Measurements from ENCODE around the gene PDCD10. TPM values are rescaled to one million over a fixed set of nuclear protein-coding genes. Genes with fewer than 3 reads are reported as not detected.

PDCD10 gene
- total RNA-seq, 3 donors from 2014 or later: 68.2 to 69.5 (median 68.4) TPM

DNA sequence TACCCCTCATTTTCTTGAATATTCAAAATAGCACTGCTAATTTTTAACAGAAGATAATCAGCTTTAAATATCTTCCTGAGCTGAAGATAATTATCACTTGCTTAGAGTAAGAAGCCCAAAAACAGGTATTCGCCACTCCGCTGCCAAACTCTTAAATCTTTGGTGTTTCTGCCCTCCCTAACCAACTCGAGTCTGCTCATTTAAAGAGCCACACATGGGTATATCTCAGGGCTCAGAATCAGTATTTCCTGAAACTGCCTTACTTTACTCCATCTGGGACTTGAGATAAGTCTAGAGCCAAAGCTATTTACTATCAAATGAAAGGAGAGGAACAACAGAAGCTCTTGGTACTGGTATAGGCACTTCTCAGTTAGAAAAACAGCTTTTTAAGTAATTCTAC, 10.8 kb downstream of the PDCD10 start:
- Mint-ChIP-seq H3K9me3 (no peaks in the 10 kb centered on the region), H3K4me1 (ENCODE audit: low read depth) (peaks cover 62% of the 10 kb centered on the region), H3K4me3 (no peak overlapping the region), H3K36me3 (ENCODE audit: insufficient read depth) (peaks cover 25% of the 10 kb centered on the region), H3K27me3 (ENCODE audit: low read depth) (no peaks in the 10 kb centered on the region)
- ATAC-seq: no peak
- no peak for DNase-seq

DNA sequence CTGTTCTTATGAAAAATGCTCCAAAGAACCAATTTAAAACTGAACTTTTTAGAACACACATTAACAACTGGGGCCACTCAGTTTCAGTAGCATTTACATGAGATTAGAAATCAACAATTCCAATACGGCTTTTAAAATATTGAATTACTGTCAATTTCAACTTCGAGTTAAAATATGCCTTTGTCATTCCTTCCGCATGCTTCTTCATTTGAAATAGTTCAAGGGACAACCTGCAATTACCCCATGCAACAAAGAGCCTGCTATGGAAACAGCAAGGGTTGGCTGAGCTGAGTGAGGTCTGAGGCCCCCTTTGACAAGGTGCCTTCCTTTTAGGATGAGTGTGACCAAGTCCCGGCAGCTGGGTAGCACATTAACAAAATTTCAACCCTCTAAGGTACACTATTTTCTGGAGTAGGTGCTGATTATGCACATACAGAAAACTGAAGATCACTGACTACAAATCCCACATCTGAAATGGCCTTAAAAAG, 11.6 kb downstream of the PDCD10 start:
- DNase-seq: no peak
- Mint-ChIP-seq H3K27me3 (ENCODE audit: low read depth) (no peaks in the 10 kb centered on the region), H3K36me3 (ENCODE audit: insufficient read depth) (peaks cover 33% of the 10 kb centered on the region), H3K9me3 (no peaks in the 10 kb centered on the region), H3K4me1 (ENCODE audit: low read depth) (peaks cover 58% of the 10 kb centered on the region), H3K4me3 (no peak overlapping the region)
- no peak for ATAC-seq

DNA sequence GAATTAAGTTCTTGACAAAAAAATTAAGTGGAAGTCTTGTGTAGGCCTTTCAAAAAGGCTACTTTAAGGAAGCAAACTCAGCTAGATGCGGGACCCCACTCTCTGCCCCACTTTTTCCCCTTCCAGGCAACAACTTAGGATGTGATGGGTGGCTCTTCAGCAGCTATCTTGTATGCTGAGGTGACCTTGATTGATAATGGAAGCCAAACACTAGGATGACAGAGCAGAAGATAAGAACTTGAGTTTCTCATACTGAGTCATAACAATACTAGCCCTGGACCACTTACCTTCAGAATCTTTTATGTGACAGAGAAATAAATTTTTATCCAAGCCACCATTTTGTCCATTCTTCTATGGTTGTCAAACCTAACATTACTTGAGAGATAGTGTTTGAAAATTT, 16.1 kb downstream of the PDCD10 start:
- Mint-ChIP-seq H3K9me3 (no peaks in the 10 kb centered on the region), H3K36me3 (ENCODE audit: insufficient read depth) (peaks cover 57% of the 10 kb centered on the region), H3K4me1 (ENCODE audit: low read depth) (peaks cover 54% of the 10 kb centered on the region), H3K4me3 (no peak overlapping the region), H3K27me3 (ENCODE audit: low read depth) (no peaks in the 10 kb centered on the region)
- no peak for ATAC-seq
- DNase-seq: no peak

DNA sequence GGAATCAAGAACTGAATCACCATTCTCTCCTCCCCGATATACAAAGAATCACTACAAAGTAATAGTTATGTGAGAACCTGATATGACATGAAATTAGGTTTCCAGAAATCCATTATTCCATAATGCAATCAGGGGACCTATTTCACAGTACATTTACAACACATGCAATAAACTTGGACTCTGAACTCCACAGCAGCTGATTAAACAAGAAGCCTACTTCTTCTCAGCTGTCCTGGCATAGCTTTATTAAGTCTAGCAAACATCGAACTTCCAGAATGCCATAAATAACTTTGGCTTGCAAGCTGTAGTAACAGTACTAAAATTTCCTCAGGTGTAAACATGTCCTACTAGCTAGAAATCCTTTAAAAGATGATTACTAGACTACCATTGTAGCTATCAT, 17.8 kb downstream of the PDCD10 start:
- ATAC-seq (no peak), DNase-seq (no peak)
- H3K4me3 Mint-ChIP-seq: no peak overlapping the region
- peaks cover 59% of the 10 kb centered on the region for H3K36me3 Mint-ChIP-seq (ENCODE audit: insufficient read depth)
- peaks cover 61% of the 10 kb centered on the region for H3K4me1 Mint-ChIP-seq (ENCODE audit: low read depth)
- H3K27me3 Mint-ChIP-seq (ENCODE audit: low read depth): no peaks in the 10 kb centered on the region
- H3K9me3 Mint-ChIP-seq: no peaks in the 10 kb centered on the region

DNA sequence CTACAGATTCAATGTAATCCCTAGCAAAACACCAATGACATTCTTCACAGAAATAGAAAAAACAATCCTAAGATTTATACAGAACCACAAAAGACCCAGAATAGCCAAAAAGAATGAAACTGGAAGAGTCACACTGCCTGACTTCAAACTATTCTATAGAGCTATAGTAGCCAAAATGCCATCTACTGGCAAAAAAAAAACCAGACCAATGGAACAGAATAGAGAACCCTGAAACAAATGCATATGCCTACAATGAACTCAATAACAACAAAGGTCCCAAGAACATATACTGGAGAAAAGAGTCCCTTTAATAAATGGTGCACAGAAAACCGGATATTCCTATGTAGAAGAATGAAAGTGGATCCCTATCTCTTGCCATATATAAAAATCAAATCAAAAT, 19.8 kb downstream of the PDCD10 start:
- Mint-ChIP-seq H3K4me1 (ENCODE audit: low read depth) (peaks cover 70% of the 10 kb centered on the region), H3K9me3 (no peaks in the 10 kb centered on the region), H3K36me3 (ENCODE audit: insufficient read depth) (peaks cover 69% of the 10 kb centered on the region), H3K27me3 (ENCODE audit: low read depth) (no peaks in the 10 kb centered on the region), H3K4me3 (no peak overlapping the region)
- no peak for ATAC-seq
- no peak for DNase-seq

DNA sequence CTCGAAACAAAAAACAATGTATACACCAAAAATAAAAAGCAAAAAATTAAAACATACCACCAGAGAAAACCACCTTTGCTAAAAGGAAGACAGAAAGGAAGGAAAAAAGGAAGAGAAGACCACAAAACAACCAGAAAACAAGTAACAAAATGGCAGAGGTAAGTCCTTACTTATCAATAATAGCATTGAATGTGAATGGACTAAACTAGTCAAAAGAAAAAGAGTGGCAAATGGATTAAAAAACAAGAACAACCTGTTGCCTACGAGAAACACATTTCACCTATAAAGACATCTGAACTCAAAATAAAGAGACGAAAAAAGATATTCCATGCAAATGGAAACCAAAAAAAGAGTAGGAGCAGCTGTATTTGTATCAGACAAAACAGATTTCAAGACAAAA, 22.2 kb downstream of the PDCD10 start:
- Mint-ChIP-seq H3K4me3 (no peak overlapping the region), H3K27me3 (ENCODE audit: low read depth) (no peaks in the 10 kb centered on the region), H3K9me3 (no peaks in the 10 kb centered on the region), H3K36me3 (ENCODE audit: insufficient read depth) (peaks cover 62% of the 10 kb centered on the region), H3K4me1 (ENCODE audit: low read depth) (peaks cover 63% of the 10 kb centered on the region)
- DNase-seq (no peak), ATAC-seq (no peak)

DNA sequence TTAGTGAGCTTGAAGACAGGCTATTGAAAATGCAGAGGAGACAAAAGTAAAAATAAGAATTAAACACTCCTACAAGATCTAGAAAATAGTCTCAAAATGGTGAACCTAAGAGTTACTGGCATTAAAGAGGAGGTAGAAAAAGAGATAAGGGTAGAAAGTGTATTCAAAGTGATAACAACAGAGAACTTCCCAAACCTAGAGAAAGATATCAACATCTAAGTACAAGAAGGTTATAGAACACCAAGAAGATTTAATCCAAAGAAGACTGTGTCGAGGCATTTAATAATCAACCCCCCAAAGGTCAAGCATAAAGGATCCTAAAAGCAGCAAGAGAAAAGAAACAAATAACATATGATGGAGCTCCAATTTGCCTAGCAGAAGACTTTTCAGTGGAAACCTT, 23.3 kb downstream of the PDCD10 start:
- Mint-ChIP-seq H3K36me3 (ENCODE audit: insufficient read depth) (peaks cover 62% of the 10 kb centered on the region), H3K9me3 (no peaks in the 10 kb centered on the region), H3K27me3 (ENCODE audit: low read depth) (no peaks in the 10 kb centered on the region), H3K4me3 (no peak overlapping the region), H3K4me1 (ENCODE audit: low read depth) (peaks cover 66% of the 10 kb centered on the region)
- DNase-seq: no peak
- no peak for ATAC-seq

DNA sequence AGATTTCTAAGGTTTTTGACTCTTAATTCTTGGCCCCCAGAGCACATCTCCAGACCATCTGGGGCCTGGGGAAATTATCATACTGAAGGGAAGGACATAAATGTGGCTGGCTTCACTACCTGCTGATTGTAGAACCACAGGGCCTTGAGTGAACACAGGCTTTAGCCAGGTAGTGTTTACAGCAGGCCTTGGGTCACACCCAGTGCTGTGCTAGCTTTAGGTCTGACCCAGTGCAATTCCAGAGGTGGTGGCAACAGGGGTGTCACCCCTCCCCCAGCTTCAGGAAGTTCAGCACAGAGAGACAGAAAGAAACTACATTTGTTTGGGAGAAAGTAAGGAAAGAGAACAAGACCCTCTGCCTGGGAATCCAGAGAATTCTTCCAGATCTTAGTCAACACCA, 24.1 kb downstream of the PDCD10 start:
- H3K9me3 Mint-ChIP-seq: no peaks in the 10 kb centered on the region
- H3K36me3 Mint-ChIP-seq (ENCODE audit: insufficient read depth): peaks cover 61% of the 10 kb centered on the region
- no peak for DNase-seq
- peaks cover 66% of the 10 kb centered on the region for H3K4me1 Mint-ChIP-seq (ENCODE audit: low read depth)
- H3K27me3 Mint-ChIP-seq (ENCODE audit: low read depth): no peaks in the 10 kb centered on the region
- no peak for ATAC-seq
- H3K4me3 Mint-ChIP-seq: no peak overlapping the region

DNA sequence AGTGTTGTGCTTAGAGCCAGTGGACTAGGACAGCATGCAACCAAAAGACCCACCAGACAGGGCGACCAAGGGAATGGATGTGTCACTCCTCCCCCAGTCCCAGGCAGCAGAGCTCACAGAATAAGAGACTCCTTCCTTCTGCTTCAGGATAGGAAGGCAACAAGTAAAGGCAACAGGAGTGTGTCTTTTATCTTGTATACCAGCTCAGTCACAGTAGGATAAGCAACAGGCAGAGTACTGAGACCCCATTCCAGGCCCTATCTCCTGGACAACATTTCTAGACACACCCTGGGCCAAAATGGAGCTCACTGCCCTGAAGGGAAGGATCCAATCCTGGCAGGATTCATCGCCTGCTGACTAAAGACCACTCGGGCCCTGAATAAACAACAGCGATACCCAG, 25.0 kb downstream of the PDCD10 start:
- Mint-ChIP-seq H3K9me3 (no peaks in the 10 kb centered on the region), H3K27me3 (ENCODE audit: low read depth) (no peaks in the 10 kb centered on the region), H3K4me3 (no peak overlapping the region), H3K36me3 (ENCODE audit: insufficient read depth) (peaks cover 56% of the 10 kb centered on the region), H3K4me1 (ENCODE audit: low read depth) (peaks cover 61% of the 10 kb centered on the region)
- ATAC-seq: no peak
- DNase-seq: no peak

DNA sequence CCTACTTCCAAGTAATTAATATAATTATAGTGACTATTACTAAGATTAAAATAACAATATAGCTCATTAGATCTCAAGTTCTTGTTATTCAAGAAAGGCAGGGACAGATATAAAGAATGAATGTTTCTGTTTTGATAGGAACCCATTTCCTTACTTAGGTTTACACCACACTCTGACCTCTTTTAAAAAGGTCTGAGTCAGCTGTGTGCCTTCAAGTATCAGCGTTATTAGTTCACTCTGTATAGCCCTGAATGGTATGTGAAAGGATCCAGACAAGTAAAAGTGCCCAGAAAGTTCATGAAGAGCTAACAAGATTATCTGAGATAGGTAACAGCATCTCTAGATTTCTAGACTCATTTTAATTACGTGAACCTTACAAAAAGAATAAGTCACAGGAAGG, 28.9 kb downstream of the PDCD10 start:
- Mint-ChIP-seq H3K4me1 (ENCODE audit: low read depth) (peaks cover 26% of the 10 kb centered on the region), H3K4me3 (no peak overlapping the region), H3K36me3 (ENCODE audit: insufficient read depth) (peaks cover 41% of the 10 kb centered on the region), H3K27me3 (ENCODE audit: low read depth) (no peaks in the 10 kb centered on the region), H3K9me3 (no peaks in the 10 kb centered on the region)
- DNase-seq (no peak), ATAC-seq (no peak)

DNA sequence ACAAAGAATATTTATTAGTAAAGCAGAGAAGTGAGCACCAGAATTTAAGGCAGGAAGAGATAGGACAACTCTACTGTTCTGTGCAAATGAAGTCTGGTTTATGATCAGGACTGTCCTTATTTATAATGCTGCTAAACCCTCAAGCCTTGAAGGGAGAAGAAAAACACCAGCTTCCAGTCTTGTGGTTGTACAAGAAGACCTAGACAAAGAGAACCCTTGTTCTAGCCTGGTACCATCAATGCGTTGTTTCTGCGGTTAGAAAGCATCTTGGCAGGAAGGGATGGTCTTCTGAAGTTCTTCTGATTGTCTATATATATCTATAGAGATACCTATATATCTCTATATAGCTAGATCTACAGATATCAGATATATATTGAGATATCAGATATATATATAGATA, 33.8 kb downstream of the PDCD10 start:
- Mint-ChIP-seq H3K4me1 (ENCODE audit: low read depth) (peaks cover 15% of the 10 kb centered on the region), H3K27me3 (ENCODE audit: low read depth) (no peaks in the 10 kb centered on the region), H3K36me3 (ENCODE audit: insufficient read depth) (peaks cover 21% of the 10 kb centered on the region), H3K4me3 (no peak overlapping the region), H3K9me3 (no peaks in the 10 kb centered on the region)
- ATAC-seq: no peak
- DNase-seq: no peak

DNA sequence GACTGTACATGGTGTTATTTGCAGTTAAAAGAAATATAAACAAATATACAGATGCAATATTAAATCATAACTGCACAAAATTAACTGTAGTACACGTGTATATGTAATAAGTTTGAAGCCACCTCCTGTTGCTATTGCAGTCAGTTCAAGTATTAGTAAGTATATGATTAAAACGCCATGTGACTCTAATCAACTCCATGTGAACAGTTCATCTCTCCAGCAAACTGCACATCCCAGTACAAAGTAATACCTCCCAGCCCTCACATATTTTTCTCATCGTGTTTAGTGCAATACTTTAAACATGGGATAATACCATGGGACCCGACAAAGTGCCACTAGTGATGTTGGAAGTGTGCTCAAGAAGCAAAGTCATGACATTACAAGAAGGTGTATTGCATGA, 34.6 kb downstream of the PDCD10 start:
- peaks cover 10% of the 10 kb centered on the region for H3K4me1 Mint-ChIP-seq (ENCODE audit: low read depth)
- H3K4me3 Mint-ChIP-seq: no peak overlapping the region
- ATAC-seq (no peak), DNase-seq (no peak)
- H3K27me3 Mint-ChIP-seq (ENCODE audit: low read depth): no peaks in the 10 kb centered on the region
- H3K36me3 Mint-ChIP-seq (ENCODE audit: insufficient read depth): peaks cover 21% of the 10 kb centered on the region
- no peaks in the 10 kb centered on the region for H3K9me3 Mint-ChIP-seq

DNA sequence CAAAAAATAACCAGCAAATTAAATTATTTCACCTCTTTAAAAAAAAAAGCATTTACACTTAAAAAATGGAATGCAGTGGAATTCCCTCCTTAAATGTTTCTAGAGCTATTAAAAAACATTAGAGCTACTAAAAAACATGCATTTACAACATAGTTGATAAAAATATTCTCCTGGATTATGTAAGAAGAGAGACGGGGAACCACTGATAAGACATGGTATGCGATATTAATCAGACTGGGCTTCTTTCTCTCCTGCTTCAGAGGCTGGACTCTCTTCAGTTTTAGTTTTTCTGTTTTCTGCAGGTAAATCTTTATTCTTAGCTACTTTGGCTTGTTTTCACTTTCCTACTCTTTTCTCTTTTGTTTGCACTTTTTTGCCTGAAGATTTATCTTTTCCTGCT, 40.6 kb downstream of the PDCD10 start:
- DNase-seq (no peak), ATAC-seq (no peak)
- Mint-ChIP-seq H3K4me3 (no peak overlapping the region), H3K9me3 (no peaks in the 10 kb centered on the region), H3K27me3 (ENCODE audit: low read depth) (no peaks in the 10 kb centered on the region), H3K36me3 (ENCODE audit: insufficient read depth) (peaks cover 34% of the 10 kb centered on the region), H3K4me1 (ENCODE audit: low read depth) (peaks cover 27% of the 10 kb centered on the region)

DNA sequence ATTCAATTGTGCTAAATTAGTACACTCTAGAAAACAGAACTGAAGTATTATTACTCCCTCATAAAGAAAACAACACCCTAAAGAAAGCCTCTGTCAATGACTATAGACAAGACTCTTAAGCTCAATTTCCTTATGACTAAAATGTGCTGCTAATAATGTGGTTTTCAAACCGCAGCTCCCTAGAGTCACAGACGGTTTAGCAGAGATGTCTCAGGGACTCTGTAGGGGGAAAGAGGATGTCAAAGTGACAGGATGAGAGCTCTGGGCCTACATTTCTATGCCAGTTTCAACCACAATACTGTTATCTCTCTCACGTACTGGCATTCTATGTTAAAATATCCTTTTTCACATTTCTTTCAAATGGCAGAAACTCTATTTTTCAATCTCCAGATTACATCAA, 43.3 kb downstream of the PDCD10 start:
- DNase-seq (no peak), ATAC-seq (peak; percentile 98 to 99)
- Mint-ChIP-seq H3K4me1 (ENCODE audit: low read depth) (peaks cover 27% of the 10 kb centered on the region), H3K27me3 (ENCODE audit: low read depth) (no peaks in the 10 kb centered on the region), H3K36me3 (ENCODE audit: insufficient read depth) (peaks cover 34% of the 10 kb centered on the region), H3K9me3 (no peaks in the 10 kb centered on the region), H3K4me3 (no peak overlapping the region)

DNA sequence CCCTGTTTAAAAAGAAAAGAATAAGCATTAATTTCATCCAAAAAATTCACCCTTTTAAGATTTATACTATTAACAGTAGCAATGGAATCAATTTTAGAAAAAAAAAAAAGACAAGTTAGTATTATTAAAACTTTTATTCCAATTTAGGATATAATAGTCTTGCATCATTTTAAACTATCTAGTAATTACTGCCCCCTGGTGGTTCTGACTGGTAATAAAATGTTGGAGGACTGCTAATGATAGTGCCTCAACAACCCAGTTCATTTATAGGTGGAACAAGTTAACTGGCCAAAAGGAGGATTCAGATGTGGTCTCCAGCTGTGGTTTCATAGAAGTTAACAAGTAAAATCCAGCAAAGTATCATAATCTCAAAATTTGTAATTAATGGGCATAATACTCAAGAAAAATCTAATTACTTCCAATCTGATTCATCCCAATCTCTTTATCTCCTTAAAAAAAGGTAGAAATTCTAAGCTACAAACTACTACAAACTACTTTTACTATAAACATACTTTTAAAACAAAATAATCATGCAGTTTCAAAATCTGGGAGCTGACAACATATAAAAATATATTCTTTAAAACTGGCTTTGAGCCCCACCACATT, 50.2 kb downstream of the PDCD10 start:
- ATAC-seq (peak; percentile 41 to 60), DNase-seq (peak; percentile 20)
- H3K36me3 Mint-ChIP-seq (ENCODE audit: insufficient read depth): peaks cover 35% of the 10 kb centered on the region
- H3K4me3 Mint-ChIP-seq: no peak overlapping the region
- H3K4me1 Mint-ChIP-seq (ENCODE audit: low read depth): peaks cover 4% of the 10 kb centered on the region
- H3K27me3 Mint-ChIP-seq (ENCODE audit: low read depth): no peaks in the 10 kb centered on the region
- no peaks in the 10 kb centered on the region for H3K9me3 Mint-ChIP-seq

DNA sequence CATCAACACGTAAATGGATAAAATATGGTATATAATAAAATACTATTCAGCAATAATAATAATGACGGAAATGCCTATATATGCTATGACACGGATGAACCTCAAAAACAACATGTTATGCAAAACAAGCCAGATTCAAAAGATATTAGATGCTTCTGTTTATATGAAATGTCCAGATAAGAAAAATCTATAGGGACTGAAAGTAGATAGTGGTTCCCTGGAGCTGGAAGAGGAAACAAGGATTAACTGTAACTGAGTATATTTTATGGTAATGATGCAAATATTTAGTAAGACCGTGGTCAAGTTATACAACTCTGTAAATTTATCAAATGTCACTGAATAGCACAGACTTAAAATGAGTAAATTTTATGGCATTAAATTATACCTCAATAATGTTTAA, 55.2 kb downstream of the PDCD10 start:
- no peaks in the 10 kb centered on the region for H3K4me1 Mint-ChIP-seq (ENCODE audit: low read depth)
- H3K4me3 Mint-ChIP-seq: no peak overlapping the region
- DNase-seq: no peak

More for the DNA sequence above, 55.2 kb downstream of the PDCD10 start:
- ATAC-seq: no peak
- Mint-ChIP-seq H3K9me3 (peaks cover 21% of the 10 kb centered on the region), H3K36me3 (ENCODE audit: insufficient read depth) (peaks cover 61% of the 10 kb centered on the region), H3K27me3 (ENCODE audit: low read depth) (no peaks in the 10 kb centered on the region)
